Ureter (tissue), 1 donor: ENCODE results near the gene BAIAP2L2. TPM values are rescaled to one million over a fixed set of nuclear protein-coding genes. Genes with fewer than 3 reads are reported as not detected.

Experiments used
- DNase-seq: peaks from one replicate; pipeline ENCODE4 v3.0.0-alpha.2; 2020; ENCODE audit warnings: low spot score
- total RNA-seq: library from RNA; stranded (reverse); gene quantifications from one replicate; pipeline ENCODE4 v1.2.4, GENCODE V29; 2023
- donor health status: DM: yes; HTN: yes; CAD: no.

The BAIAP2L2 gene
- total RNA-seq, 1 donor from 2014 or later: 1.4 TPM

- no peak for DNase-seq
Observed at GRCh38 chr22:38068641-38069371, 41.7 kb downstream of the BAIAP2L2 start.

- DNase-seq: no peak
Observed at GRCh38 chr22:38067761-38068360, 42.6 kb downstream of the BAIAP2L2 start.

DNA sequence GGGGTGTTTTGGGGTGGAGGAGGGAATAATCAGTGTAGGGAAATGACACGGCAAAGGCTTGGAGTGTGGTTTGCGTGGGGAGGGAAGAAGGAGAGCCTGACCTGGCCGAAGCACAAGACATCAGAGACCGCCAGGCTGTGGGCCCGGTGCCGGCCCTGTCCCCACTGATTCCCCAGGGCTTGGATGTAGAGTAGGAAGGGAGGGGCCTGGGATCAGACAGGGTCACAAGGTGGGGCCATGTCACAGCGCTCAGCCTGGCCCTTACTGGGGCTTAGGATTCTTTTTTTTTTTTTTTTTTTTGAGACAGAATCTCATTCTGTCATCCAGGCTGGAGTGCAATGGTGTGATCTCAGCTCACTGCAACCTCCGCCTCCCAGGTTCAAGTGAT, 43.5 kb downstream of the BAIAP2L2 start:
- DNase-seq: no peak

- no peak for DNase-seq
Observed at GRCh38 chr22:38066381-38067027, 44.0 kb downstream of the BAIAP2L2 start.

- DNase-seq: no peak
Observed at GRCh38 chr22:38065539-38065938, 44.9 kb downstream of the BAIAP2L2 start.

- no peak for DNase-seq
Observed at GRCh38 chr22:38062791-38063190, 47.7 kb downstream of the BAIAP2L2 start.

DNA sequence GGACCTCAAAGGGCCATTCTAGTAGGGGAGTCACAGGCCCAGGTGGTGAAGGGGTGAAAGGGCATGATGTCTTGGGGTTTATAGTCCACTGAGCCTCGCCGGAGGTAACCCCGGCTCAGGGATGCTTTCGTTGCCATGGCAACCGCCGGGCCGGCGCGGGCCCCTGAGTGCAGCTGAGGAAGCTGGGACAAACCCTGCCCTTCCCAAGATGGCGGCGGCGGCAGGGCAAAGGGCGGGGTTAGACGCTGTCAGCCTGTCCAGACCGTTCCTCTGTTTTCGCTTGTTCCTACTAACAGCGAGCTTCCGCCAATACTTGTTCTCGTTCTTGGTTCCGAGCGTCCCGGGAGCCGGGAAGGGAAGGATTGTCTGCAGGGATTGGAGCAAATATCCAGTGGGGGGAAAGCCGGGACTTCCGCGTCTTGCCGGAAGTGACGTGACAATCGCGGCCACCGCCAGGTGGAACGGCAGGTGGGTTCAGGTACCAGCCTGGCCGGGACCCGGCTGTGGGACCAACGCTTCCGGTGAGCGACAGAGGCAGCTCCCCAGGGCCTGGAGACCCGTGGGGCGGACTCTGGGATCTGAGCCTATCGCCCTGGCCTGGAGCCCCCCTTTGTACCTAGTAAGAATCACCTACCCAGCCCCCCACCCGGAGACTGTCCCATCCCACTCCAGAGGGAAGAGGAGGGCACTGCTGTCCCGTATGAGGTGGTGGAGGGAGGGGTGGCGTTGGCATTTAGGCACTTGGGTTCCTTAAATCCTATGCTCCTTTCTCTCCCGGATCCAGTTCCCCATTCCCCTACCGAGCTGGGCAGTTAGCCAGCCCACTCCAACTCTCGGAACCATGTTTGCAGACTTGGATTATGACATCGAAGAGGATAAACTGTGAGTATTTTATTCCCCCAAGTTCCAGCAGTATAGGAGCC, 53.3 kb downstream of the BAIAP2L2 start, which contains the start of gene PICK1:
Gene PICK1, plus strand, starts transcription at position 436 of the 923 bp plus-strand sequence. Its CDS starts 406 bp downstream, at position 842.
- peak; percentile 94 for DNase-seq

DNA sequence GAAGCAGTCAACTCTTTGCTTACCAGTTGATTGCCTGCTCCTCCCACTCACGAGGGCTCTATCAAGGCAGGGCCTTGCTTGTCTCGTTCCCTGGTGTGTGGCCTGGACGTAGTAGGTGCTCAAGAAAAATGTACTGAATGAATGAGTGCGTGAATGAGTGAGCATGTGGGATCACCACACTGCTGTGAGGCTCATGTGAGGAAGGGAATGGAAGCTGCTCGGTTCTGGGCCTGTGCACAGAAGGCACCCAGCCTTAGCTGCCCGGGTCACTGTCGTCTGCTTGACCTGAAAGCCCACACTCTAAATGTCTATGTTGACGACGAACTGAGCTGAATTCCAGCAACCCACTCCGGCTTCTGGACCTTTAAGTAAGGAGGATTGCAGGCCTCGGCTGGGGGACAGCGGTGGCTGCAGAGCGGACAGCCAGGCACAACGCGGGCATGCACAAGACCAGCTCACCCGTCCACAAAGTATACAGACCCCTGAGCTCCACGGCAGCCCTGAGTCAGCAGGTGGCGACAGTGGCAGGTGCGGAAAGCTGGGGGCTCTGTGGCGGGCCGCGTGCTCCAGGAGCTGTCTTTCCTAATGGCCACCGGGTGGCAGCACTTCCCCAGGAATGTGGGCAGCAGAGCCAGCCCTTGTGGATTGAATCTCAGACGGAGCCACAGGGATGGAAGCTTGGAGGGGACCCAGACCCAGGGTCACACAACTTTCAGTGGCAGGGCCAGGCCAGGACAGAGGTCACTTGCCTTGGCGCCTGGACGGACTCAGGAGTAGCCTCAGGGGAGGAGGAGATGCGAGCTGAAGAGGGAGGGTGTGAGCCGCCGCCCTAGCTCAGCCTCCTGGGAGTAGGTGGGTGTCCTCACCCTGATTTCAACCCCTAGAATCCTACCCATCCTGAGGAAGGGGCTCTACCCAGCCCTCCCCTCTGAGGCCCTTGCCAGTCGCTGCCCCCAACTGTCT, 58.3 kb downstream of the BAIAP2L2 start:
- peak; percentile 82 for DNase-seq

GRCh38 chr22:38051261-38051660, 59.2 kb downstream of the BAIAP2L2 start:
- DNase-seq: no peak

- DNase-seq: no peak
Observed at GRCh38 chr22:38050720-38051119, 59.8 kb downstream of the BAIAP2L2 start.

DNA sequence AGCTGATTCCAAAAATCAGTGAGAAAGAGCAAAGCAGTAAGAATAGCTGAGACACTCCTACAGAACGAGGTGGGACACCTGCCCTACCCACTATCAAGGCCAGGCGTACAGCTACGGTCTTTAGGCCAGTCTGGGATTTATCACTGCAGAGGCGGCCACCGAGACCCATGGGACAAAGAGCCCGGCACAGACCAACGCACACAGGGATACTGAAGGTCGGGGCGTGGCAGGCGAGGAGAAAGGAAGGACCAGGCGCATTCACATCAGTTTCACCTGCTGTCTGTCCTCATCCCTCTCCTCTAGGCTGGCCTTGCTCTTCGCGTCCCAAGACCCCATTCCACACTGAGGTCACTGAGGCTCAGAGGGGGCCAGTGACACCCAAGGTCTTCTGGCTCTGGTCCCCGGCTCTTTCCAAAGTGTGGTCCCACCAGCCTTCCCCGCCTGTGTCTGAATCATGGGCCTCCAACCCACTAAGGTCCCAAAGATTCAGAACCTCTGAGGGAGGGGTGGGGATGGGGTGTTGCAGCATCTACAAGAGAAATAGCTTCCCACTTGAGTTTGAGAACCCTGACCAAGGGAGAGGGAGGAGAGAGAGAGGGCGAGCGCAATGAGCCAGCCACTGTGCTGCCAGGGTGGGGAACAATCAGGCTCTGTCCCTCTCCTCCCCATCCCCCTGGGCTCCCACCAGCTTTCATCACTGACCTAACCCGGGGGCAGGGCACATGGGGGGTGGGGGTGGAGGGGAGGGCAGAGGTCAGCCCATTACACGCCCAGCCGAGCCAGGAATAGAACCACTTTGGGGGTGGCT, 60.5 kb downstream of the BAIAP2L2 start:
- DNase-seq: no peak

- no peak for DNase-seq
Observed at GRCh38 chr22:38046070-38046748, 64.3 kb downstream of the BAIAP2L2 start.

- no peak for DNase-seq
Observed at GRCh38 chr22:38043151-38044039, 67.1 kb downstream of the BAIAP2L2 start.

DNA sequence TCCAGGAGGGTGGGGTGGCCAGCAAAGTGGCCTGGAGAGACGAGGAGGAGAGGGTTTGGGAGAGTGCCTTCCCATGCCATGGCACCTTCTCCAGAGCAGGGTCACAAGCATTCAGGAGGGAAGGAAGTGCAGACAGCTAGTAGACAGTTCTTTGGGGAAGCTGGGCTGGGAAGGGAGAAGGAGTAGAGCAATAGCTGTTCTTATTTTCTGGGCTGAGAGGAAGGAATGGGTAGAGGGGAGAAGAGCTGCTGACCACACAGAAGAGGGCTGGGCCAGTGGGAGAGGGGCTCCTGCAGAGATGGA, 68.0 kb downstream of the BAIAP2L2 start:
- no peak for DNase-seq

GRCh38 chr22:38041760-38042487, 68.6 kb downstream of the BAIAP2L2 start:
- DNase-seq: no peak

- no peak for DNase-seq
Observed at GRCh38 chr22:38040953-38041759, 69.3 kb downstream of the BAIAP2L2 start.
